Measurements from ENCODE around the gene KCTD13.

DNA sequence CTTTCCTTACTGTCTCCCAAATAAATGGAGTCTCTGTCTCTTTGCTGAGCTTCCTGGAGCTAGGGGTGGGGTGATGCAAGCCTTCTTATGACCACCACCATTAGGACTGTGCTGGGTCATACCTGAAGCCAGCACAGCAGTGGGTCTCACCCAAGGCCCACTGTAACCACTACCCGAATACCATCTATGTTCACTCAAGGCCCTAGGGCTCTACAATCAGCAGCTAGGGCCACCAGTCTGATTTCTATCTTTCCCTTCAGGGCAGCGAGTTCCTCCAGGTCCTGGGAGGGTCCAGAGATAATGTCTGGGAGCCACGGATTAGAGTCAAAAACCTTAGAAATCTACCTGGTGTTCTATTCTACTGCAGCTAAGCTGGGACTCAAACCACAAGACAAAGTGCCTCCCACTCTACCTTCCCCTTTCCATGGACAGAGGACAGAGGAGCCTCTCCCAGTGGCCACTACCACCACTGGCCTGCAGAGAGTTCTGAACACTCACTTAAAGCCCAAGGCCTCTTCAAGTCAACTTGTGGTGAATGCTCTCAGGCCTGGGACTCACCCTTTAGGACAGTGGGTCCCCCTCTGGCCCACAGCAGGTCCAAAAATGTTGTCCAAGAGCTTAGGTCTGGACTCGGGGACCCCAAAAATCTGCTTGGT lies 24.9 kb upstream of the KCTD13 start:
- TF ChIP-seq CTCF (IDR thresholded peaks at IDR 0.05; ENCODE audit: insufficient read depth, low read length, poor library complexity, severe bottlenecking) = no peak
- TF ChIP-seq EZH2phosphoT487 (conservative IDR thresholded peaks at IDR 0.05; ENCODE audit: low read length) = no peak

Measured in SU-DHL-6 (cell line).